GM12891 (cell line): Measurements from ENCODE around the gene TMEM150B.

Experiments used
- DNase-seq: peaks from one replicate; pipeline ENCODE4 v3.0.0; 2011; ENCODE audit warnings: low spot score; ENCODE audit not compliant: insufficient read length
- FAIRE-seq: peaks from 2 replicates; lab custom pipeline; 2011; peaks lifted over from hg19 to GRCh38; lab: Jason Lieb, UNC
- PAX5 ChIP-seq: IDR thresholded peaks from 2 replicates; pipeline ENCODE4 v1.6.1; 2011; ENCODE audit warnings: low read length, moderate library complexity, mild to moderate bottlenecking; ENCODE audit not compliant: insufficient read depth, severe bottlenecking
- POLR2A ChIP-seq: IDR thresholded peaks from 2 replicates; pipeline ENCODE4 v1.6.1; 2011; ENCODE audit warnings: low read depth, low read length, control low read depth
- POLR2AphosphoS5 ChIP-seq: IDR thresholded peaks from 2 replicates; pipeline ENCODE4 v1.6.1; 2011; ENCODE audit warnings: low read depth, low read length, control low read depth
- POU2F2 ChIP-seq: IDR thresholded peaks from 2 replicates; pipeline ENCODE4 v1.6.1; 2011; ENCODE audit warnings: low read depth, mild to moderate bottlenecking, control low read depth, low read length, moderate library complexity
- SPI1 ChIP-seq: IDR thresholded peaks from 2 replicates; pipeline ENCODE4 v1.6.1; 2011; ENCODE audit warnings: low read depth, low read length, control low read depth
- TAF1 ChIP-seq: IDR thresholded peaks from 2 replicates; pipeline ENCODE4 v1.6.1; 2011; ENCODE audit warnings: low read depth, low read length, control low read depth

Gene TMEM150B

DNA sequence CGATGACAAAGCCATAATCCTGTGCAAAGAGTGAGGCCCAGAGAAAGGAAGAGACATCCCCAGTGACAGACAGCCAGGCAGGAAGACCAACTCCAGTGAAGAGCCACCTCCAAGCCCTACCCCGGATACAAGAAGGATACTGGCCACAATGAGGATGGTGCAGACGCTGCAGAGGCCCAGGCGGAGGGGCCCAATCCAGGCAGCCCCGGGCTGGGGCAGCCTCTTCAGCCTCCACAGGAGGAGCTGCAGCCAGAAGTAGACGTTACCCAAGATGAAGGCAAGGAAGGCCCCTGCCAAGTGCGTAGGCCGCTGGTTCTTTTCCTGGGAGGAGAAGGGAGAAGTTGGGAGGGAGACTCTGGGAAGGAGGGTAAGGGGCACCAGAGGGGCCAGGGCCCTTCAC, 8.5 kb downstream of the TMEM150B start:
- FAIRE-seq (no peak), DNase-seq (no peak)
- TF ChIP-seq TAF1, result no peak

DNA sequence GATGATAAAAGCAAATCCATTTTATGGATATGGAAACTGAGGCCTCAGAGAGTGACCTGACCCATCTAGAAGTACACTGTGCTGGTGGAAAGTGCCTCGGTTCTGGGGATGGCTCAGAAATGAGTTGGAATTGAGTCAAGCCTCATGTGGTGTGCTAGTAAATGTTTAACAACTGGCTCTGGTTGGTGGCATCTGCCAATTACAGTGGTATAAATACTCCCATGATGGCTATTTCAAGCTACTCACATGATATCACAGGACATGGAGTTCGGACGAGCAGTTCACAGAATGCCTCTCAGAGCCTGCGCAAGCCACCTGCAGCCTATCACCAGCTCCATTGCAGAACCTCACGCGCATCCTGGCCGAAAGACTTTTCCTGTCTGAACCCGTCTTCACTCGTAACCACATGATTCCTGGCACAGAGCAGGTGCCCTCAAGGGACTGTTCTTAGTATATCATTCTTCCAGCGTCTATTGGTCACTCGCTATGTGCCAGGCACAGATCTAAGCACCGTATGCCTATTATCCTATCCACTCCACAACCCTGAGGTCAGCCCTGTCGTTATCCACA, 9.1 kb downstream of the TMEM150B start:
- DNase-seq (no peak), FAIRE-seq (no peak)
- TF ChIP-seq POLR2A (no peak), SPI1 (no peak), POLR2AphosphoS5 (no peak), TAF1 (no peak), PAX5 (no peak), POU2F2 (no peak)

- FAIRE-seq, result no peak
- DNase-seq, result no peak
- TF ChIP-seq POLR2A, result no peak
- no peak for TF ChIP-seq POLR2AphosphoS5
Observed at GRCh38 chr19:55314396-55314795, 10.7 kb downstream of the TMEM150B start.

- TF ChIP-seq POLR2AphosphoS5 (no peak), SPI1 (no peak), PAX5 (no peak), POU2F2 (no peak), POLR2A (no peak), TAF1 (no peak)
- DNase-seq (no peak), FAIRE-seq (no peak)
Observed at GRCh38 chr19:55312621-55313512, 12.3 kb downstream of the TMEM150B start.

GRCh38 chr19:55311797-55312196, 13.3 kb downstream of the TMEM150B start:
- no peak for FAIRE-seq
- TF ChIP-seq PAX5 (no peak), TAF1 (no peak), POU2F2 (no peak), SPI1 (no peak), POLR2AphosphoS5 (no peak), POLR2A (no peak)
- DNase-seq, result no peak

- FAIRE-seq (no peak), DNase-seq (no peak)
- TF ChIP-seq POLR2A (no peak), POLR2AphosphoS5 (no peak), TAF1 (no peak), POU2F2 (no peak), PAX5 (no peak), SPI1 (no peak)
Observed at GRCh38 chr19:55311397-55311796, 13.7 kb downstream of the TMEM150B start.

DNA sequence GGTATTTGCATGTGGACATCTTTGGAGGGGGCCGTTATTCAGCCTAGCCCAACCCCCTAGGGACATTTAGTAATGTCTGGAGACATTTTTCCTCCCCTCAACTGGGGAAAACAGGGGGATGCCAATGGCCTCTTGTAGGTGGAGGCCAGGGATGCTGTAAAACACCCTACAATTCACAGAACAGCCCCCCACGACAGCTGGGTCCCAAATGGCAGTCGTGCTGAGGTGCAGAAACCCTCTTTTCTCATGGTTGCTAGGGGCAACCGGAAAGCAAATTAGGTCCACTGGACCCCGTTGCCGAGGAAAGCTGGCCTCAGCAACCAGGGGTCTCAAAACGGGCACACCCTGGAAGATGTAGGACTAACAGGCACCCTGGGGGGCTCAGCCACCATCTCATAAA, 14.6 kb downstream of the TMEM150B start:
- TF ChIP-seq POLR2A, result no peak
- TF ChIP-seq POLR2AphosphoS5, result no peak
- TF ChIP-seq PAX5, result no peak
- no peak for TF ChIP-seq TAF1
- TF ChIP-seq SPI1, result no peak
- no peak for TF ChIP-seq POU2F2
- no peak for DNase-seq
- FAIRE-seq, result no peak

DNA sequence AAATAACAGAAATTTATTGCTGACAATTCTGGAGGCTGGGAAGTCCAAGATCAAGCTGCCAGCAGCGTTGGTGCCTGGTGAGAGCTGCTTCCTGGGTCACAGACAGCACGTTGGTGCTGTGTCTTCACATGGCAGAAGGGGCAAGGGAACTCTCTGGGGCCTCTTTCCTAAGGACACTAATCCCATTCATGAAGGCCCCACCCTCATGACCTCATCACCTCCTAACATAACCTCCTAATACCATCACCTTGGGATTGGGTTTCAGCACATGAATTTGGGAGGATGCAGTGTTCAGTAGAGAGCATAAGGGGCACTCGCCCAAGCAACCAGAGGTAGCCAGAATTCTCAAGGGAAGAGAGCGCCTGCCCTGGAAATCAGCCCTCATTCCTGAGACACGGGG, 15.7 kb downstream of the TMEM150B start:
- TF ChIP-seq POLR2AphosphoS5 (no peak), POLR2A (no peak), SPI1 (no peak), PAX5 (no peak), TAF1 (no peak), POU2F2 (no peak)
- DNase-seq (no peak), FAIRE-seq (no peak)

DNA sequence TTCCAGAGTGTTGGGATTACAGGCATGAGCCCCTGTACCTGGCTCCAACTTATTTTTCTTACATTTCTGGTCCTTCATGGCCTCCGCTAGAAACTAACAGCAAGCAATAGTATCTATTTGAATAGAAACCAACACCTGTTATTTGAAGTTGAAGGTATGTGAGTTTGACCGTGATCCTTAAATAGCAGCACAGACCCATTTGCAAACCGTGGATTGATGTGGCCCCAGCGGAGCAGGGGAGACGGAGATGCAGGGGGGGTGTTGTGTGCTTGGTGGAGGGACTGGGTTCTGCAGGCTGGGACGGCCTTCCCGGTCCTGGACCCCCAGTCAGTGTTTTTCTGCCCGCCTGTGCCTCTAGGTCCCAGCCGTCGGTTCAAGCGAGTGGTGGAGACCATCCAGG, 16.9 kb downstream of the TMEM150B start:
- FAIRE-seq (peak; percentile 63), DNase-seq (no peak)
- TF ChIP-seq TAF1 (no peak), POLR2A (no peak), POU2F2 (no peak), PAX5 (no peak), SPI1 (no peak), POLR2AphosphoS5 (no peak)
